HepG2 (cell line): ENCODE measurements around the gene RBM18. TPM values are rescaled to one million over a fixed set of nuclear protein-coding genes. Genes with fewer than 3 reads are reported as not detected.

ENCODE experiments used
- ARID2 ChIP-seq: sonication (generic); formaldehyde crosslinking; IDR thresholded peaks from 2 replicates; pipeline ENCODE4 v1.8.1; 2022; ENCODE audit warnings: mild to moderate bottlenecking, missing genetic modification reagents, borderline replicate concordance
- ATF1 ChIP-seq: IDR thresholded peaks from 2 replicates; pipeline ENCODE4 v1.6.1; 2016; ENCODE audit warnings: mild to moderate bottlenecking, control low read depth
- CBX1 ChIP-seq: IDR thresholded peaks from one replicate; pipeline ENCODE4 v1.6.1; 2016; ENCODE audit warnings: antibody characterized with exemption, low read depth
- CEBPB ChIP-seq: IDR thresholded peaks from 2 replicates; pipeline ENCODE4 v1.6.1; 2011; ENCODE audit warnings: low read depth, low read length, improper control_type of control experiment, borderline replicate concordance
- CHD4 ChIP-seq: fragments of 200-600 bp; sonication (generic); IDR thresholded peaks from 2 replicates; pipeline ENCODE4 v1.7.0; 2017; ENCODE audit warnings: mild to moderate bottlenecking, low read length, borderline replicate concordance
- HNF4G ChIP-seq, 2 experiments: sonication (generic) in 1 of 2; formaldehyde crosslinking in 1 of 2; IDR thresholded peaks; 2 replicates each; pipeline versions ENCODE4 v1.4.0 to v1.6.1; 2011 to 2020; ENCODE audit warnings: borderline replicate concordance in 2 of 2, low read depth in 2 of 2, mild to moderate bottlenecking in 2 of 2, low read length in 1 of 2, missing genetic modification reagents in 1 of 2, moderate library complexity in 1 of 2
- HNRNPK ChIP-seq: fragments of 200-400 bp; formaldehyde crosslinking; IDR thresholded peaks from 2 replicates; pipeline ENCODE4 v1.6.1; 2018; ENCODE audit warnings: low read length, low read depth, moderate library complexity, mild to moderate bottlenecking; ENCODE audit not compliant: poor library complexity, severe bottlenecking
- HOXA3 ChIP-seq: sonication (generic); formaldehyde crosslinking; IDR thresholded peaks from 2 replicates; pipeline ENCODE4 v1.5.0; 2020; ENCODE audit warnings: missing genetic modification reagents
- JUND ChIP-seq: sonication (generic); formaldehyde crosslinking; IDR thresholded peaks from 2 replicates; pipeline ENCODE4 v1.8.0; 2022; ENCODE audit warnings: mild to moderate bottlenecking, missing genetic modification reagents
- NR2F1 ChIP-seq, 2 experiments: fragments of 450-650 bp in 1 of 2; formaldehyde crosslinking in 1 of 2; IDR thresholded peaks; 2 replicates each; pipeline versions ENCODE4 v1.5.0 to v1.6.1; 2016 to 2020; ENCODE audit warnings: mild to moderate bottlenecking in 1 of 2, missing compliant biosample characterization in 1 of 2, missing genetic modification reagents in 1 of 2, moderate library complexity in 1 of 2
- RFX5 ChIP-seq: IDR thresholded peaks from 2 replicates; pipeline ENCODE4 v1.6.1; 2011; ENCODE audit warnings: low read depth, low read length, improper control_type of control experiment
- RXRB ChIP-seq: IDR thresholded peaks from 2 replicates; pipeline ENCODE4 v1.6.1; 2016; ENCODE audit warnings: borderline replicate concordance, missing genetic modification reagents, missing compliant biosample characterization
- SMAD1 ChIP-seq: sonication (generic); formaldehyde crosslinking; IDR thresholded peaks from 2 replicates; pipeline ENCODE4 v1.4.0; 2020; ENCODE audit warnings: missing genetic modification reagents, low read depth, mild to moderate bottlenecking, borderline replicate concordance
- SOX6 ChIP-seq, 2 experiments: fragments of 450-650 bp in 1 of 2; sonication (generic) in 1 of 2; formaldehyde crosslinking in 1 of 2; IDR thresholded peaks; 2 replicates each; pipeline versions ENCODE4 v1.4.0 to v1.6.1; 2017 to 2020; ENCODE audit warnings: antibody characterized with exemption in 1 of 2, mild to moderate bottlenecking in 1 of 2, missing genetic modification reagents in 1 of 2
- ZNF17 ChIP-seq: sonication (generic); formaldehyde crosslinking; IDR thresholded peaks from 2 replicates; pipeline ENCODE4 v1.5.0; 2020; ENCODE audit warnings: mild to moderate bottlenecking, missing genetic modification reagents
- ZNF296 ChIP-seq: sonication (generic); formaldehyde crosslinking; conservative IDR thresholded peaks from 2 replicates; pipeline ENCODE4 v1.5.0; 2020; ENCODE audit warnings: mild to moderate bottlenecking, missing genetic modification reagents
- ZNF326 ChIP-seq: sonication (generic); formaldehyde crosslinking; IDR thresholded peaks from 2 replicates; pipeline ENCODE4 v1.4.0; 2020; ENCODE audit warnings: missing genetic modification reagents, borderline replicate concordance
- ZNF550 ChIP-seq: sonication (generic); formaldehyde crosslinking; IDR thresholded peaks from 2 replicates; pipeline ENCODE4 v1.4.0; 2020; ENCODE audit warnings: mild to moderate bottlenecking, missing genetic modification reagents, borderline replicate concordance
- ZNF552 ChIP-seq: sonication (generic); formaldehyde crosslinking; IDR thresholded peaks from 2 replicates; pipeline ENCODE4 v1.9.0; 2022; ENCODE audit warnings: missing genetic modification reagents, mild to moderate bottlenecking, borderline replicate concordance
- ZNF557 ChIP-seq: sonication (generic); formaldehyde crosslinking; IDR thresholded peaks from 2 replicates; pipeline ENCODE4 v1.4.0; 2020; ENCODE audit warnings: missing genetic modification reagents
- ZNF737 ChIP-seq: sonication (generic); formaldehyde crosslinking; IDR thresholded peaks from 2 replicates; pipeline ENCODE4 v1.5.0; 2020; ENCODE audit warnings: missing genetic modification reagents, mild to moderate bottlenecking, borderline replicate concordance
- ZNF747 ChIP-seq: sonication (generic); formaldehyde crosslinking; IDR thresholded peaks from 2 replicates; pipeline ENCODE4 v1.8.1; 2023; ENCODE audit warnings: missing genetic modification reagents, mild to moderate bottlenecking, borderline replicate concordance
- polyA plus RNA-seq, 8 experiments: library from polyadenylated mRNA; depleted of rRNA in 3 of 8; stranded (reverse) in 7 of 8; unstranded in 1 of 8; fragments of >200 nt; fragmentation: Illumina TruSeq in 4 of 8; extraction: Trizol in 4 of 8; gene quantifications; 2 replicates each; pipeline versions ENCODE4 v1.2.1 to v1.2.3, GENCODE V29; 2011 to 2016; ENCODE audit warnings: low read depth in 4 of 8, missing spikeins in 1 of 8, mixed read lengths in 1 of 8; ENCODE audit not compliant: insufficient read depth in 1 of 8
- total RNA-seq, 5 experiments: library from RNA; depleted of rRNA; stranded (reverse); fragments of >200 nt; fragmentation: Illumina TruSeq; extraction: Trizol; gene quantifications; 2 replicates each; pipeline ENCODE4 v1.2.3, GENCODE V29; 2016; ENCODE audit warnings: low read depth in 1 of 5
- TF ChIP-seq, protein P1 (sequence below): sonication (generic); formaldehyde crosslinking; IDR thresholded peaks from 2 replicates; pipeline ENCODE4 v1.4.0; 2020; ENCODE audit warnings: mild to moderate bottlenecking, missing genetic modification reagents
- TF ChIP-seq, protein P2 (sequence below): sonication (generic); formaldehyde crosslinking; IDR thresholded peaks from 2 replicates; pipeline ENCODE4 v1.5.1; 2020; ENCODE audit warnings: missing genetic modification reagents, mild to moderate bottlenecking, borderline replicate concordance

Gene RBM18
- total and polyA plus RNA-seq, 2 of the 13 experiments (the other 11 are each of a cell fraction or from before 2014, with no cell fraction given), result 12.6 to 16.6 TPM

DNA sequence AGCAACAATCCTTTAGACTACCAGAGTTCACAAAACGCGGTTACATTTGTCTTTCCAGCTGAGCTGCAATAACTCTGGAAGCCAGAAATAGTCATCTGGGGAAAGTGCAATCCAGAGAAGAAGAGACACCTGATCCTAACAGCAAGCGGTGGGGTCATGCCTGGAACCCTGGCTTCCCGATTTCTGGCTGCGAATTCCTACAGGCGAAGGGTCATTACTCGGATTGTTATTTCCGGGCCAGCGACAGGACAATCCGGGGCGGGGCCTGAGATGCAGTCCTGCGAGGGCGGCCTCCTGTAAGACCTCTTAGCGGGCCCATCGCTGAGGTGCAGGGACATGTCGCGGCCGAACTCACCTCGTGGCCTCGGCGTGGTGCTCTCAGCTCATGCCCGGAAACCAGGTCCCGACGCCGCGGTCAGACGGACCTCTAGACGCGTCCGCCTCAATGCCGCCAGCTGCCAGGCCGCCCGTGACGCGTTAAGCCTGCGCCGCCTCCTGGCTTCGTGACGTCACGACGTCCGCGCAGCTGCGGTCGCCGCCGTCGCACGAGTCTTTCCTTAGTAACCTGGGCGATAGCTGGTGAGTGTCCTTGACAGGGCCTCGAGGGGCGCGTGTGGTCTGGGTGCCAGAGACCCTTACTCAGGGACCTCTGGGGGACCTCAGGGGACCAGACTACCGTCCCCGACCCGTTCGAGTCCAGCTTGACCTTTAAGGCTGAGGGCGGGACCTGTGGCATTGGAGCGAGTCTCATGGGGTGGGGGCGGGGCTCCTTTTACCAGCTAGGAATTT, at the start of gene RBM18, which contains the start of gene MRRF (continued):
- TF ChIP-seq, protein P1, sequence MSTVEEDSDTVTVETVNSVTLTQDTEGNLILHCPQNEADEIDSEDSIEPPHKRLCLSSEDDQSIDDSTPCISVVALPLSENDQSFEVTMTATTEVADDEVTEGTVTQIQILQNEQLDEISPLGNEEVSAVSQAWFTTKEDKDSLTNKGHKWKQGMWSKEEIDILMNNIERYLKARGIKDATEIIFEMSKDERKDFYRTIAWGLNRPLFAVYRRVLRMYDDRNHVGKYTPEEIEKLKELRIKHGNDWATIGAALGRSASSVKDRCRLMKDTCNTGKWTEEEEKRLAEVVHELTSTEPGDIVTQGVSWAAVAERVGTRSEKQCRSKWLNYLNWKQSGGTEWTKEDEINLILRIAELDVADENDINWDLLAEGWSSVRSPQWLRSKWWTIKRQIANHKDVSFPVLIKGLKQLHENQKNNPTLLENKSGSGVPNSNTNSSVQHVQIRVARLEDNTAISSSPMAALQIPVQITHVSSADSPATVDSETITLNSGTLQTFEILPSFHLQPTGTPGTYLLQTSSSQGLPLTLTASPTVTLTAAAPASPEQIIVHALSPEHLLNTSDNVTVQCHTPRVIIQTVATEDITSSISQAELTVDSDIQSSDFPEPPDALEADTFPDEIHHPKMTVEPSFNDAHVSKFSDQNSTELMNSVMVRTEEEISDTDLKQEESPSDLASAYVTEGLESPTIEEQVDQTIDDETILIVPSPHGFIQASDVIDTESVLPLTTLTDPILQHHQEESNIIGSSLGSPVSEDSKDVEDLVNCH (CRISPR knock-in tag), result 0 out of 2 replicates have a peak, but pooled peaks have one; percentile 77
- TF ChIP-seq ZNF296 (CRISPR knock-in tag), result 0 out of 2 replicates have a peak, but pooled peaks have one; percentile 47
- TF ChIP-seq ZNF550 (CRISPR knock-in tag), result 0 out of 2 replicates have a peak, but pooled peaks have one; percentile 33
- no peak for TF ChIP-seq HNF4G (IDR thresholded peaks at IDR 0.05; ENCODE audit: borderline replicate concordance, low read depth, low read length)
- no peak; the same call in 1 of the 2 replicates for TF ChIP-seq HNF4G (CRISPR knock-in tag; IDR thresholded peaks at IDR 0.05; ENCODE audit: borderline replicate concordance, low read depth)
- peak; percentile 100 for TF ChIP-seq HOXA3 (CRISPR knock-in tag)
- peak; percentile 90 for TF ChIP-seq ZNF747 (CRISPR knock-in tag)
- TF ChIP-seq ZNF17 (CRISPR knock-in tag), result peak; percentile 95
- TF ChIP-seq SOX6 (IDR thresholded peaks at IDR 0.05), result no peak
- peak; percentile 84 for TF ChIP-seq SOX6 (CRISPR knock-in tag; IDR thresholded peaks at IDR 0.05)
- TF ChIP-seq, protein P2, sequence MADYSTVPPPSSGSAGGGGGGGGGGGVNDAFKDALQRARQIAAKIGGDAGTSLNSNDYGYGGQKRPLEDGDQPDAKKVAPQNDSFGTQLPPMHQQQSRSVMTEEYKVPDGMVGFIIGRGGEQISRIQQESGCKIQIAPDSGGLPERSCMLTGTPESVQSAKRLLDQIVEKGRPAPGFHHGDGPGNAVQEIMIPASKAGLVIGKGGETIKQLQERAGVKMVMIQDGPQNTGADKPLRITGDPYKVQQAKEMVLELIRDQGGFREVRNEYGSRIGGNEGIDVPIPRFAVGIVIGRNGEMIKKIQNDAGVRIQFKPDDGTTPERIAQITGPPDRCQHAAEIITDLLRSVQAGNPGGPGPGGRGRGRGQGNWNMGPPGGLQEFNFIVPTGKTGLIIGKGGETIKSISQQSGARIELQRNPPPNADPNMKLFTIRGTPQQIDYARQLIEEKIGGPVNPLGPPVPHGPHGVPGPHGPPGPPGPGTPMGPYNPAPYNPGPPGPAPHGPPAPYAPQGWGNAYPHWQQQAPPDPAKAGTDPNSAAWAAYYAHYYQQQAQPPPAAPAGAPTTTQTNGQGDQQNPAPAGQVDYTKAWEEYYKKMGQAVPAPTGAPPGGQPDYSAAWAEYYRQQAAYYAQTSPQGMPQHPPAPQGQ (CRISPR knock-in tag), result 0 out of 2 replicates have a peak, but pooled peaks have one; percentile 30
- peak; percentile 83 for TF ChIP-seq RFX5
- TF ChIP-seq HNRNPK, result no peak
- TF ChIP-seq ARID2, result peak; percentile 91
- TF ChIP-seq ZNF326 (CRISPR knock-in tag), result no peak
- TF ChIP-seq JUND (CRISPR knock-in tag), result peak; percentile 53; the same call in 1 of the 2 replicates
- TF ChIP-seq CHD4, result no peak
- TF ChIP-seq ATF1, result peak; percentile 97
- peak; percentile 93 for TF ChIP-seq CBX1
- peak in 1 of 2 experiments; percentile 62; a peak in 3 of 4 replicates for TF ChIP-seq NR2F1 (CRISPR knock-in tag; IDR thresholded peaks at IDR 0.05)
- peak; percentile 93; the same call in 1 of the 2 replicates for TF ChIP-seq SMAD1 (CRISPR knock-in tag)
- peak; percentile 62; the same call in 1 of the 2 replicates for TF ChIP-seq RXRB (CRISPR knock-in tag)
- no peak for TF ChIP-seq CEBPB
- peak; percentile 97 for TF ChIP-seq ZNF552 (CRISPR knock-in tag)
- TF ChIP-seq ZNF557, result no peak; the same call in 1 of the 2 replicates
- TF ChIP-seq ZNF737 (CRISPR knock-in tag), result 0 out of 2 replicates have a peak, but pooled peaks have one; percentile 78
